Neutrophil (primary cell): ENCODE measurements around the gene MSH2.
A peak's percentile ranks its signal among the peaks of the same experiment; 100 is the strongest.
"Not testable (repeated sequence)": the region's sequence is repeated elsewhere in the genome, so short reads cannot be mapped to it uniquely, and the experiment has no call there.

Experiments used
- H3K27ac ChIP-seq: fragments of 200-600 bp; sonication (generic); 2 replicates; pipeline ENCODE4 v1.5.1; 2016; ENCODE audit warnings: mild to moderate bottlenecking, moderate library complexity
- H3K27me3 ChIP-seq: fragments of 200-600 bp; sonication (generic); 2 replicates; pipeline ENCODE4 v1.6.0; 2016; ENCODE audit warnings: mild to moderate bottlenecking
- H3K36me3 ChIP-seq: fragments of 200-600 bp; sonication (generic); 2 replicates; pipeline ENCODE4 v1.5.1; 2017
- H3K4me1 ChIP-seq, 2 experiments: fragments of 200-600 bp in 1 of 2; sonication (generic) in 1 of 2; 1 replicate in 1 of 2; 2 replicates in 1 of 2; pipeline versions ENCODE4 v1.5.1 to v1.6.1; 2013 to 2016; ENCODE audit warnings: low read depth in 1 of 2, low read length in 1 of 2, mild to moderate bottlenecking in 1 of 2, moderate library complexity in 1 of 2; ENCODE audit not compliant: control insufficient read depth in 1 of 2, insufficient read depth in 1 of 2
- H3K4me3 ChIP-seq, 2 experiments: fragments of 200-600 bp in 1 of 2; sonication (generic) in 1 of 2; 1 replicate in 1 of 2; 2 replicates in 1 of 2; pipeline ENCODE4 v1.5.1; 2013 to 2016; ENCODE audit warnings: low read depth in 1 of 2, low read length in 1 of 2, mild to moderate bottlenecking in 1 of 2, moderate library complexity in 1 of 2
- H3K9me3 ChIP-seq: fragments of 200-600 bp; sonication (generic); 2 replicates; pipeline ENCODE4 v1.5.1; 2016
- CTCF ChIP-seq: fragments of 200-600 bp; sonication (generic); IDR thresholded peaks from 2 replicates; pipeline ENCODE4 v1.5.1; 2016; ENCODE audit warnings: antibody characterized with exemption

MSH2 gene

GRCh38 chr2:47402555-47402804 lies 476 bp upstream of the MSH2 start:
- Histone ChIP-seq H3K4me1 (peaks cover 18 to 21% of the 10 kb centered on the region in 2 experiments), H3K4me3 (peak overlapping the region; percentile 96 to 97), H3K27me3 (no peaks in the 10 kb centered on the region), H3K9me3 (no peaks in the 10 kb centered on the region), H3K36me3 (no peaks in the 10 kb centered on the region), H3K27ac (no peak overlapping the region)
- no peak for TF ChIP-seq CTCF

GRCh38 chr2:47403609-47404193 lies 745 bp downstream of the MSH2 start:
- H3K36me3 ChIP-seq: no peaks in the 10 kb centered on the region
- TF ChIP-seq CTCF: no peak
- H3K4me3 ChIP-seq: peak overlapping the region; percentile 96 to 97
- no peaks in the 10 kb centered on the region for H3K27me3 ChIP-seq
- no peak overlapping the region for H3K27ac ChIP-seq
- H3K9me3 ChIP-seq: no peaks in the 10 kb centered on the region
- peaks cover 18 to 21% of the 10 kb centered on the region in 2 experiments for H3K4me1 ChIP-seq

- no peaks in the 10 kb centered on the region for H3K27me3 ChIP-seq
- H3K4me1 ChIP-seq: peaks cover 18 to 21% of the 10 kb centered on the region in 2 experiments
- no peak for TF ChIP-seq CTCF
- H3K4me3 ChIP-seq: peak overlapping the region; percentile 96 to 97
- H3K36me3 ChIP-seq: no peaks in the 10 kb centered on the region
- no peak overlapping the region for H3K27ac ChIP-seq
- no peaks in the 10 kb centered on the region for H3K9me3 ChIP-seq
Observed at GRCh38 chr2:47404356-47404755, 1.4 kb downstream of the MSH2 start.

GRCh38 chr2:47405757-47406156 lies 2.8 kb downstream of the MSH2 start:
- Histone ChIP-seq H3K36me3 (no peaks in the 10 kb centered on the region), H3K4me1 (peaks cover 18 to 21% of the 10 kb centered on the region in 2 experiments), H3K9me3 (no peaks in the 10 kb centered on the region), H3K27ac (no peak overlapping the region), H3K27me3 (no peaks in the 10 kb centered on the region), H3K4me3 (no peak overlapping the region)
- no peak for TF ChIP-seq CTCF

- H3K4me1 ChIP-seq: peaks cover 17 to 18% of the 10 kb centered on the region in 2 experiments
- not testable (repeated sequence) for H3K27ac ChIP-seq, H3K27me3 ChIP-seq, H3K4me3 ChIP-seq, H3K9me3 ChIP-seq, H3K36me3 ChIP-seq
Observed at GRCh38 chr2:47406649-47407330, 3.8 kb downstream of the MSH2 start.

- H3K36me3 ChIP-seq, H3K27me3 ChIP-seq, H3K27ac ChIP-seq, H3K4me3 ChIP-seq, H3K9me3 ChIP-seq: not testable (repeated sequence)
- peaks cover 11% of the 10 kb centered on the region in 2 experiments for H3K4me1 ChIP-seq
Observed at GRCh38 chr2:47407976-47408375, 5.0 kb downstream of the MSH2 start.
